H9 (cell line): ENCODE results near the gene NUP133. TPM values are rescaled to one million over a fixed set of nuclear protein-coding genes. Genes with fewer than 3 reads are reported as not detected.

Source experiments
- DNase-seq: peaks from one replicate; pipeline ENCODE4 v3.0.0-alpha.2; 2017
- H2AFZ ChIP-seq: one replicate; pipeline ENCODE4 v1.6.1; 2013; ENCODE audit warnings: mild to moderate bottlenecking, low read length, control low read depth, moderate library complexity
- H2AK5ac ChIP-seq: 2 replicates; pipeline ENCODE4 v1.6.1; 2013; ENCODE audit warnings: low read length, control low read depth, mixed read lengths; ENCODE audit not compliant: insufficient read length
- H2BK120ac ChIP-seq: one replicate; pipeline ENCODE4 v1.6.1; 2013; ENCODE audit warnings: low read depth, mild to moderate bottlenecking, low read length, control low read depth, inconsistent platforms; ENCODE audit not compliant: poor library complexity, severe bottlenecking
- H2BK12ac ChIP-seq: 2 replicates; pipeline ENCODE4 v1.6.1; 2013; ENCODE audit warnings: low read length, control low read depth, mixed read lengths, low read depth; ENCODE audit not compliant: insufficient read length
- H2BK15ac ChIP-seq: 2 replicates; pipeline ENCODE4 v1.6.1; 2013; ENCODE audit warnings: low read depth, low read length, control low read depth
- H2BK20ac ChIP-seq: one replicate; pipeline ENCODE4 v1.6.1; 2013; ENCODE audit warnings: low read depth, mild to moderate bottlenecking, low read length, control low read depth, inconsistent platforms; ENCODE audit not compliant: poor library complexity, severe bottlenecking
- H2BK5ac ChIP-seq: 2 replicates; pipeline ENCODE4 v1.6.1; 2013; ENCODE audit warnings: low read length, control low read depth, mixed read lengths; ENCODE audit not compliant: insufficient read length
- H3K14ac ChIP-seq: 2 replicates; pipeline ENCODE4 v1.6.1; 2013; ENCODE audit warnings: low read length, control low read depth; ENCODE audit not compliant: insufficient read depth
- H3K18ac ChIP-seq: 2 replicates; pipeline ENCODE4 v1.6.1; 2013; ENCODE audit warnings: low read depth, mild to moderate bottlenecking, mixed read lengths, low read length, control low read depth; ENCODE audit not compliant: insufficient read length
- H3K23ac ChIP-seq: 2 replicates; pipeline ENCODE4 v1.6.1; 2013; ENCODE audit warnings: low read length, control low read depth, mixed read lengths, low read depth; ENCODE audit not compliant: insufficient read length
- H3K23me2 ChIP-seq: 2 replicates; pipeline ENCODE4 v1.6.1; 2013; ENCODE audit warnings: low read depth, mild to moderate bottlenecking, mixed read lengths, low read length, control low read depth; ENCODE audit not compliant: insufficient read length, poor library complexity, severe bottlenecking
- H3K27ac ChIP-seq: 2 replicates; pipeline ENCODE4 v1.5.1; 2013; ENCODE audit warnings: low read length, control low read depth, mixed read lengths, low read depth; ENCODE audit not compliant: insufficient read length
- H3K27me3 ChIP-seq: 2 replicates; pipeline ENCODE4 v1.6.1; 2013; ENCODE audit warnings: low read length, control low read depth, inconsistent platforms; ENCODE audit not compliant: insufficient read depth
- H3K4ac ChIP-seq: 2 replicates; pipeline ENCODE4 v1.6.1; 2013; ENCODE audit warnings: low read depth, mild to moderate bottlenecking, control low read depth, inconsistent platforms, low read length, moderate library complexity
- H3K4me1 ChIP-seq: 2 replicates; pipeline ENCODE4 v1.6.1; 2013; ENCODE audit warnings: low read length, control low read depth, inconsistent platforms; ENCODE audit not compliant: insufficient read depth
- H3K4me2 ChIP-seq: 2 replicates; pipeline ENCODE4 v1.6.1; 2013; ENCODE audit warnings: low read length, control low read depth, mixed read lengths; ENCODE audit not compliant: insufficient read length, insufficient read depth
- H3K56ac ChIP-seq: 2 replicates; pipeline ENCODE4 v1.6.1; 2013; ENCODE audit warnings: low read depth, mild to moderate bottlenecking, mixed read lengths, low read length, control low read depth; ENCODE audit not compliant: insufficient read length
- H3K79me1 ChIP-seq: 2 replicates; pipeline ENCODE4 v1.6.1; 2013; ENCODE audit warnings: low read depth, mild to moderate bottlenecking, moderate library complexity, low read length, control low read depth, inconsistent platforms; ENCODE audit not compliant: insufficient read depth, poor library complexity, severe bottlenecking
- H3K79me2 ChIP-seq: 2 replicates; pipeline ENCODE4 v1.6.1; 2013; ENCODE audit warnings: low read length, control low read depth, inconsistent platforms; ENCODE audit not compliant: insufficient read depth
- H3K9ac ChIP-seq: 2 replicates; pipeline ENCODE4 v1.6.1; 2013; ENCODE audit warnings: low read length, control low read depth, mixed read lengths; ENCODE audit not compliant: insufficient read length; ENCODE audit errors: extremely low read depth
- H3K9me3 ChIP-seq: one replicate; pipeline ENCODE4 v1.6.1; 2013; ENCODE audit warnings: low read depth, low read length, inconsistent platforms; ENCODE audit not compliant: control insufficient read depth
- H3T11ph ChIP-seq: one replicate; pipeline ENCODE4 v1.6.1; 2013; ENCODE audit warnings: mild to moderate bottlenecking, low read length, control low read depth, inconsistent platforms
- H4K20me1 ChIP-seq: one replicate; pipeline ENCODE4 v1.6.1; 2013; ENCODE audit not compliant: control insufficient read depth, insufficient read length, insufficient read depth
- H4K5ac ChIP-seq: 2 replicates; pipeline ENCODE4 v1.6.1; 2013; ENCODE audit warnings: low read depth, mild to moderate bottlenecking, mixed read lengths, low read length, control low read depth; ENCODE audit not compliant: insufficient read length
- H4K8ac ChIP-seq: replicated peaks from 2 replicates; pipeline ENCODE4 v1.6.1; 2013; ENCODE audit warnings: low read length, control low read depth, mixed read lengths, low read depth; ENCODE audit not compliant: insufficient read length
- H4K91ac ChIP-seq: 2 replicates; pipeline ENCODE4 v1.6.1; 2013; ENCODE audit warnings: low read depth, mild to moderate bottlenecking, moderate library complexity, mixed read lengths, low read length, control low read depth; ENCODE audit not compliant: insufficient read length
- H3K27ac Mint-ChIP-seq, 3 experiments: 2 replicates in 2 of 3; 3 replicates in 1 of 3; pipeline ENCODE4 v1.8.0; 2020 to 2021; ENCODE audit warnings: mixed read lengths in 3 of 3, mild to moderate bottlenecking in 1 of 3, moderate library complexity in 1 of 3
- H3K27me3 Mint-ChIP-seq: 2 replicates; pipeline ENCODE4 v1.8.0; 2021; ENCODE audit warnings: low read depth, mild to moderate bottlenecking, moderate library complexity, mixed read lengths
- H3K36me3 Mint-ChIP-seq, 3 experiments: 2 replicates in 2 of 3; 3 replicates in 1 of 3; pipeline ENCODE4 v1.8.0; 2020 to 2021; ENCODE audit warnings: low read depth in 3 of 3, mixed read lengths in 3 of 3; ENCODE audit not compliant: insufficient read depth in 1 of 3
- H3K4me1 Mint-ChIP-seq, 2 experiments: 2 replicates each; pipeline ENCODE4 v1.8.0; 2020; ENCODE audit warnings: mixed read lengths in 2 of 2
- H3K4me3 Mint-ChIP-seq, 2 experiments: 2 replicates in 1 of 2; 3 replicates in 1 of 2; pipeline ENCODE4 v1.8.0; 2020 to 2021; ENCODE audit warnings: mild to moderate bottlenecking in 2 of 2, mixed read lengths in 2 of 2, moderate library complexity in 1 of 2
- H3K9me3 Mint-ChIP-seq, 2 experiments: 2 replicates in 1 of 2; 3 replicates in 1 of 2; pipeline ENCODE4 v1.8.0; 2020; ENCODE audit warnings: mild to moderate bottlenecking in 2 of 2, mixed read lengths in 2 of 2, moderate library complexity in 1 of 2
- WGBS: extraction: QIAGEN DNeasy Blood & Tissue Kit; methylation state at CpG from one replicate; pipeline ENCODE4 v1.1.7; 2013; ENCODE audit warnings: missing lambda C conversion rate, low lambda C conversion rate, mixed read lengths; ENCODE audit not compliant: insufficient read length; ENCODE audit errors: extremely low coverage; 5-methylcytosine and 5-hydroxymethylcytosine counted together
- total RNA-seq: library from RNA; stranded (reverse); gene quantifications from 2 replicates; pipeline ENCODE4 v1.2.1, GENCODE V29; 2021
- TF ChIP-seq, protein P1 (sequence below): fragments of 200-600 bp; sonication (generic); conservative IDR thresholded peaks from 3 replicates; pipeline ENCODE4 v1.8.0; 2021; ENCODE audit warnings: antibody characterized with exemption, mild to moderate bottlenecking

NUP133 gene
- total RNA-seq, 1 experiment from 2014 or later, result 71.3 TPM

DNA sequence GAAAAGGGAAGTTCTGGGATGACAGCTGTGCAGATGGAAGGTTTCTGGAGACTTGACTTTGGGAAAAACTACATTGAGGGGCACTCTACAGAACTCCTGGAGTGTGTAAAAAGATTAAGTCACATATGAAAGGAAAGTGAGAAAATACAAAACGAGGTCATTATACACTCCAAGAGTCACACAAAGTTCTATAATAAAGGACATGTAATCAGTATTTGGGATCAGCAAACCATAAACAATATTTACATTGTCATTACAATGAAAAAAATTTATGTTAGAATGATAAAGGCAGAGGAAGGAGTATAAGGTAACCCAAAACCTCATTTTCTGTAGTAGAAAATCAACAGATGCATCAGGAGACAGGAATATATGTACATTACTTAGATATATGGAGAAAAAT, 22.8 kb downstream of the NUP133 start:
- H3K9me3 ChIP-seq, result no peaks in the 10 kb centered on the region
- H2BK15ac ChIP-seq, result no peak overlapping the region
- H4K5ac ChIP-seq, result no peak overlapping the region
- Mint-ChIP-seq H3K27ac (no peak overlapping the region), H3K36me3 (peaks cover 29 to 81% (median 70%) of the 10 kb centered on the region in 3 experiments; a peak in 6 of 7 replicates), H3K27me3 (no peaks in the 10 kb centered on the region), H3K9me3 (no peaks in the 10 kb centered on the region), H3K4me3 (no peak overlapping the region), H3K4me1 (0 out of 4 replicates have a peak, but pooled peaks cover 0 to 3% of the 10 kb centered on the region in 2 experiments)
- no peak overlapping the region for H3T11ph ChIP-seq
- H3K9ac ChIP-seq, result no peak overlapping the region
- H3K4me1 ChIP-seq, result no peaks in the 10 kb centered on the region
- WGBS, result no CpG with 5 or more reads among the region's 1 CpG
- H2AK5ac ChIP-seq, result no peak overlapping the region
- H3K4me2 ChIP-seq, result no peak overlapping the region
- no peaks in the 10 kb centered on the region for H3K27me3 ChIP-seq
- H3K27ac ChIP-seq, result no peak overlapping the region
- peaks cover 2% of the 10 kb centered on the region for H3K79me1 ChIP-seq
- no peak overlapping the region for H2BK20ac ChIP-seq
- H3K18ac ChIP-seq, result no peak overlapping the region
- no peak overlapping the region for H4K91ac ChIP-seq
- H3K79me2 ChIP-seq, result no peaks in the 10 kb centered on the region
- no peak overlapping the region for H3K14ac ChIP-seq
- H3K23ac ChIP-seq, result no peak overlapping the region
- TF ChIP-seq, protein P1, sequence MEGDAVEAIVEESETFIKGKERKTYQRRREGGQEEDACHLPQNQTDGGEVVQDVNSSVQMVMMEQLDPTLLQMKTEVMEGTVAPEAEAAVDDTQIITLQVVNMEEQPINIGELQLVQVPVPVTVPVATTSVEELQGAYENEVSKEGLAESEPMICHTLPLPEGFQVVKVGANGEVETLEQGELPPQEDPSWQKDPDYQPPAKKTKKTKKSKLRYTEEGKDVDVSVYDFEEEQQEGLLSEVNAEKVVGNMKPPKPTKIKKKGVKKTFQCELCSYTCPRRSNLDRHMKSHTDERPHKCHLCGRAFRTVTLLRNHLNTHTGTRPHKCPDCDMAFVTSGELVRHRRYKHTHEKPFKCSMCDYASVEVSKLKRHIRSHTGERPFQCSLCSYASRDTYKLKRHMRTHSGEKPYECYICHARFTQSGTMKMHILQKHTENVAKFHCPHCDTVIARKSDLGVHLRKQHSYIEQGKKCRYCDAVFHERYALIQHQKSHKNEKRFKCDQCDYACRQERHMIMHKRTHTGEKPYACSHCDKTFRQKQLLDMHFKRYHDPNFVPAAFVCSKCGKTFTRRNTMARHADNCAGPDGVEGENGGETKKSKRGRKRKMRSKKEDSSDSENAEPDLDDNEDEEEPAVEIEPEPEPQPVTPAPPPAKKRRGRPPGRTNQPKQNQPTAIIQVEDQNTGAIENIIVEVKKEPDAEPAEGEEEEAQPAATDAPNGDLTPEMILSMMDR, result no peak
- no peaks in the 10 kb centered on the region for H4K20me1 ChIP-seq
- no peak overlapping the region for H2AFZ ChIP-seq
- H4K8ac ChIP-seq, result no peak overlapping the region
- no peaks in the 10 kb centered on the region for H3K23me2 ChIP-seq
- no peak for DNase-seq
- H3K4ac ChIP-seq, result no peak overlapping the region
- H2BK5ac ChIP-seq, result no peak overlapping the region
- no peak overlapping the region for H3K56ac ChIP-seq
- no peak overlapping the region for H2BK12ac ChIP-seq
- H2BK120ac ChIP-seq, result no peak overlapping the region
